Fibroblast of lung (primary cell): Measurements from ENCODE around the gene CDCP2. TPM values are rescaled to one million over a fixed set of nuclear protein-coding genes. Genes with fewer than 3 reads are reported as not detected.

Source experiments
- DNase-seq, 2 donors: peaks; one replicate each; pipeline versions ENCODE4 v3.0.0 to v3.0.0-alpha.2; 2010; ENCODE audit warnings: low read depth in 2 of 2
- H2AFZ ChIP-seq: 2 replicates; pipeline ENCODE4 v1.5.1; 2012; ENCODE audit warnings: low read length, control low read depth, inconsistent platforms
- H3K27ac ChIP-seq: 2 replicates; pipeline ENCODE4 v1.5.1; 2011; ENCODE audit warnings: low read length, control low read depth; ENCODE audit not compliant: insufficient read depth
- H3K27me3 ChIP-seq: 2 replicates; pipeline ENCODE4 v1.5.1; 2011; ENCODE audit warnings: mild to moderate bottlenecking, low read length; ENCODE audit not compliant: control insufficient read depth, insufficient read depth
- H3K36me3 ChIP-seq: 2 replicates; pipeline ENCODE4 v1.5.1; 2011; ENCODE audit warnings: low read length; ENCODE audit not compliant: control insufficient read depth, insufficient read depth
- H3K4me1 ChIP-seq: 2 replicates; pipeline ENCODE4 v1.5.1; 2011; ENCODE audit warnings: low read length; ENCODE audit not compliant: control insufficient read depth, insufficient read depth; ENCODE audit errors: extremely low read depth
- H3K4me2 ChIP-seq: 2 replicates; pipeline ENCODE4 v1.5.1; 2011; ENCODE audit warnings: low read length, control low read depth; ENCODE audit not compliant: insufficient read depth; ENCODE audit errors: extremely low read depth
- H3K4me3 ChIP-seq, 4 experiments: fragments of 200-600 bp in 1 of 4; sonication (generic) in 1 of 4; replicated peaks in 1 of 4; 2 replicates each; pipeline ENCODE4 v1.5.1; 2011 to 2016; ENCODE audit warnings: low read length in 4 of 4, low read depth in 3 of 4, mild to moderate bottlenecking in 3 of 4, control low read depth in 2 of 4, inconsistent platforms in 1 of 4, mixed read lengths in 1 of 4; ENCODE audit not compliant: insufficient read depth in 1 of 4; ENCODE audit errors: control extremely low read depth in 1 of 4
- H3K79me2 ChIP-seq: 2 replicates; pipeline ENCODE4 v1.5.1; 2012; ENCODE audit warnings: mild to moderate bottlenecking, low read length, inconsistent platforms; ENCODE audit not compliant: control insufficient read depth, insufficient read depth
- H3K9ac ChIP-seq: 2 replicates; pipeline ENCODE4 v1.5.1; 2011; ENCODE audit warnings: mild to moderate bottlenecking, low read length, control low read depth; ENCODE audit not compliant: insufficient read depth
- H3K9me3 ChIP-seq: 2 replicates; pipeline ENCODE4 v1.5.1; 2012; ENCODE audit warnings: low read depth, low read length; ENCODE audit not compliant: control insufficient read depth, insufficient read depth
- H4K20me1 ChIP-seq: 2 replicates; pipeline ENCODE4 v1.5.1; 2011; ENCODE audit warnings: low read length; ENCODE audit not compliant: control insufficient read depth, insufficient read depth; ENCODE audit errors: extremely low read depth
- CTCF ChIP-seq, 2 donors: IDR thresholded peaks in 1 of 2; conservative IDR thresholded peaks in 1 of 2; 1 replicate in 1 of 2; 2 replicates in 1 of 2; pipeline ENCODE4 v1.5.1; 2011 to 2012; ENCODE audit warnings: low read length in 2 of 2, control low read depth in 1 of 2, inconsistent platforms in 1 of 2, low read depth in 1 of 2, mild to moderate bottlenecking in 1 of 2
- EZH2 ChIP-seq: IDR thresholded peaks from 2 replicates; pipeline ENCODE4 v1.5.1; 2012; ENCODE audit warnings: low read length, control low read depth, mild to moderate bottlenecking; ENCODE audit errors: missing control alignments
- polyA plus RNA-seq, 2 donors: library from polyadenylated mRNA; depleted of rRNA in 1 of 2; stranded (reverse) in 1 of 2; unstranded in 1 of 2; fragments of >200 nt; gene quantifications; 2 replicates each; pipeline ENCODE4 v1.2.1, GENCODE V29; 2011 to 2012; ENCODE audit warnings: missing spikeins in 1 of 2
- total RNA-seq: library from RNA; depleted of rRNA; stranded (reverse); fragments of >200 nt; gene quantifications from 2 replicates; pipeline ENCODE4 v1.2.1, GENCODE V29; 2014

CDCP2 gene
- total and polyA plus RNA-seq, 2 donors (not counting 1 experiment from before 2014, with no cell fraction given), result not detected

GRCh38 chr1:54139711-54140110 lies 13.1 kb downstream of the CDCP2 start:
- no peak overlapping the region for H2AFZ ChIP-seq
- peaks cover 5% of the 10 kb centered on the region for H3K27me3 ChIP-seq
- H3K4me1 ChIP-seq, result no peaks in the 10 kb centered on the region
- no peak overlapping the region for H3K4me2 ChIP-seq
- no peak for DNase-seq
- TF ChIP-seq EZH2 (no peak), CTCF (conservative IDR thresholded peaks at IDR 0.05 in 1 of 2, IDR thresholded peaks at IDR 0.05 in 1 of 2; ENCODE audit: low read depth in 1 of 2, low read length in 2 of 2) (no peak)
- H3K36me3 ChIP-seq, result no peaks in the 10 kb centered on the region
- no peaks in the 10 kb centered on the region for H4K20me1 ChIP-seq
- H3K79me2 ChIP-seq, result no peaks in the 10 kb centered on the region
- no peaks in the 10 kb centered on the region for H3K9me3 ChIP-seq
- H3K4me3 ChIP-seq, result no peak overlapping the region
- H3K27ac ChIP-seq, result no peak overlapping the region
- no peak overlapping the region for H3K9ac ChIP-seq

- TF ChIP-seq CTCF (conservative IDR thresholded peaks at IDR 0.05 in 1 of 2, IDR thresholded peaks at IDR 0.05 in 1 of 2; ENCODE audit: low read depth in 1 of 2, low read length in 2 of 2) (no peak), EZH2 (no peak)
- no peak overlapping the region for H3K27ac ChIP-seq
- H3K4me1 ChIP-seq, result no peaks in the 10 kb centered on the region
- H3K4me2 ChIP-seq, result no peak overlapping the region
- H3K79me2 ChIP-seq, result no peaks in the 10 kb centered on the region
- H2AFZ ChIP-seq, result no peak overlapping the region
- no peak overlapping the region for H3K9ac ChIP-seq
- H3K9me3 ChIP-seq, result no peaks in the 10 kb centered on the region
- no peak for DNase-seq
- H4K20me1 ChIP-seq, result no peaks in the 10 kb centered on the region
- H3K4me3 ChIP-seq, result no peak overlapping the region
- H3K27me3 ChIP-seq, result peaks cover 5% of the 10 kb centered on the region
- no peaks in the 10 kb centered on the region for H3K36me3 ChIP-seq
These were observed 13.8 kb downstream of the CDCP2 start for GRCh38 chr1:54138994-54139393.

GRCh38 chr1:54137534-54138061 lies 15.2 kb downstream of the CDCP2 start:
- no peak overlapping the region for H3K27ac ChIP-seq
- peak; percentile 12 to 76 for DNase-seq
- no peak overlapping the region for H3K4me3 ChIP-seq
- TF ChIP-seq CTCF (conservative IDR thresholded peaks at IDR 0.05 in 1 of 2, IDR thresholded peaks at IDR 0.05 in 1 of 2; ENCODE audit: low read depth in 1 of 2, low read length in 2 of 2) (no peak), EZH2 (no peak)
- no peak overlapping the region for H3K9ac ChIP-seq
- no peaks in the 10 kb centered on the region for H3K79me2 ChIP-seq
- no peak overlapping the region for H2AFZ ChIP-seq
- H3K36me3 ChIP-seq, result no peaks in the 10 kb centered on the region
- H3K4me1 ChIP-seq, result no peaks in the 10 kb centered on the region
- no peaks in the 10 kb centered on the region for H4K20me1 ChIP-seq
- peaks cover 8% of the 10 kb centered on the region for H3K27me3 ChIP-seq
- H3K4me2 ChIP-seq, result no peak overlapping the region
- H3K9me3 ChIP-seq, result no peaks in the 10 kb centered on the region
